Spleen (tissue), 11 donors: ENCODE results near the gene SGTA. TPM values are rescaled to one million over a fixed set of nuclear protein-coding genes. Genes with fewer than 3 reads are reported as not detected.

ENCODE experiments used
- DNase-seq: peaks from one replicate; pipeline ENCODE4 v3.0.0-alpha.2; 2020
- H3K27ac ChIP-seq, 8 donors: fragments of 200-600 bp; sonication (generic) in 7 of 8; 1 replicate in 4 of 8; 2 replicates in 4 of 8; pipeline versions ENCODE4 v1.5.0 to v1.8.0; 2016 to 2021; ENCODE audit warnings: inconsistent platforms in 4 of 8, mild to moderate bottlenecking in 4 of 8, moderate library complexity in 1 of 8
- H3K27me3 ChIP-seq, 7 donors: fragments of 200-600 bp; sonication (generic) in 6 of 7; replicated peaks in 1 of 7; 1 replicate in 4 of 7; 2 replicates in 3 of 7; pipeline versions ENCODE4 v1.5.0 to v1.8.0; 2016 to 2021; ENCODE audit warnings: inconsistent platforms in 3 of 7, mild to moderate bottlenecking in 1 of 7
- H3K36me3 ChIP-seq, 6 donors: fragments of 200-600 bp; sonication (generic) in 5 of 6; 1 replicate in 4 of 6; 2 replicates in 2 of 6; pipeline versions ENCODE4 v1.5.0 to v1.8.0; 2016 to 2021; ENCODE audit warnings: inconsistent platforms in 2 of 6
- H3K4me1 ChIP-seq, 6 donors: fragments of 200-600 bp; sonication (generic) in 5 of 6; 1 replicate in 3 of 6; 2 replicates in 3 of 6; pipeline versions ENCODE4 v1.5.0 to v1.8.0; 2016 to 2021; ENCODE audit warnings: inconsistent platforms in 3 of 6
- H3K4me3 ChIP-seq, 8 donors: fragments of 200-600 bp; sonication (generic) in 7 of 8; 1 replicate in 4 of 8; 2 replicates in 4 of 8; pipeline versions ENCODE4 v1.5.0 to v1.8.0; 2016 to 2021; ENCODE audit warnings: inconsistent platforms in 4 of 8, mild to moderate bottlenecking in 4 of 8, moderate library complexity in 2 of 8
- H3K9me3 ChIP-seq, 8 donors: fragments of 200-600 bp; sonication (generic) in 7 of 8; 1 replicate in 4 of 8; 2 replicates in 4 of 8; pipeline versions ENCODE4 v1.5.0 to v1.8.0; 2016 to 2021; ENCODE audit warnings: inconsistent platforms in 4 of 8
- POLR2A ChIP-seq, 3 donors: fragments of 450-650 bp; IDR thresholded peaks; one replicate each; pipeline ENCODE4 v1.5.1; 2017; ENCODE audit warnings: antibody characterized with exemption in 3 of 3, mild to moderate bottlenecking in 1 of 3
- POLR2AphosphoS5 ChIP-seq, 3 donors: sonication (generic); formaldehyde crosslinking; IDR thresholded peaks; one replicate each; pipeline ENCODE4 v1.5.1; 2017; ENCODE audit warnings: antibody characterized with exemption in 3 of 3
- WGBS, 5 donors: extraction: QIAGEN DNeasy Blood & Tissue Kit in 3 of 5; methylation state at CpG; one replicate each; pipeline versions ENCODE4 v1.1.5 to v1.1.7; 2013 to 2018; 5-methylcytosine and 5-hydroxymethylcytosine counted together
- intact Hi-C: fragments of 100-400 bp; cut with DNase I; formaldehyde crosslinking; loops from one replicate; pipeline ENCODE4 v1.15.0; 2023; ENCODE audit warnings: low total_unique reads
- polyA plus RNA-seq, 3 donors: library from polyadenylated mRNA; stranded (reverse); fragments of 200-250 nt; gene quantifications; one replicate each; pipeline ENCODE4 v1.2.1, GENCODE V29; 2013
- total RNA-seq, 7 donors: library from RNA; depleted of rRNA in 3 of 7; stranded (reverse); fragments of >200 nt in 3 of 7; fragmentation: NEBNext Ultra II Directional in 4 of 7; extraction: Animal tissue kit (Norgen Biotek cat#: 25700) in 4 of 7; gene quantifications; one replicate each; pipeline versions ENCODE4 v1.1.0 to v1.2.1, GENCODE V29; 2016 to 2021
- TF ChIP-seq, protein P1 (sequence below), 11 experiments: fragments of 200-600 bp in 7 of 11; fragments of 450-650 bp in 4 of 11; sonication (generic) in 4 of 11; IDR thresholded peaks in 8 of 11; conservative IDR thresholded peaks in 3 of 11; 1 replicate in 7 of 11; 2 replicates in 4 of 11; pipeline versions ENCODE4 v1.4.0 to v1.8.0; 2016 to 2021; ENCODE audit warnings: antibody characterized with exemption in 11 of 11, inconsistent platforms in 4 of 11, mild to moderate bottlenecking in 1 of 11
- donor health status: healthy with polysubstance abuse.
- donor health status: DM: no; HTN: no; CAD: no; lungs with moderate emphysema.
- donor health status: DM: no; HTN: no; CAD: no.
- donor health status: Bipolar disorder and iron deficiency.
- donor health status: healthy.
- donor health status: DM: no; HTN: no; CAD: no.
- donor health status: DM: yes; HTN: yes; CAD: no.

The SGTA gene
- total and polyA plus RNA-seq, 10 donors = 36.5 to 63.0 (median 45.2) TPM

- TF ChIP-seq, protein P1, sequence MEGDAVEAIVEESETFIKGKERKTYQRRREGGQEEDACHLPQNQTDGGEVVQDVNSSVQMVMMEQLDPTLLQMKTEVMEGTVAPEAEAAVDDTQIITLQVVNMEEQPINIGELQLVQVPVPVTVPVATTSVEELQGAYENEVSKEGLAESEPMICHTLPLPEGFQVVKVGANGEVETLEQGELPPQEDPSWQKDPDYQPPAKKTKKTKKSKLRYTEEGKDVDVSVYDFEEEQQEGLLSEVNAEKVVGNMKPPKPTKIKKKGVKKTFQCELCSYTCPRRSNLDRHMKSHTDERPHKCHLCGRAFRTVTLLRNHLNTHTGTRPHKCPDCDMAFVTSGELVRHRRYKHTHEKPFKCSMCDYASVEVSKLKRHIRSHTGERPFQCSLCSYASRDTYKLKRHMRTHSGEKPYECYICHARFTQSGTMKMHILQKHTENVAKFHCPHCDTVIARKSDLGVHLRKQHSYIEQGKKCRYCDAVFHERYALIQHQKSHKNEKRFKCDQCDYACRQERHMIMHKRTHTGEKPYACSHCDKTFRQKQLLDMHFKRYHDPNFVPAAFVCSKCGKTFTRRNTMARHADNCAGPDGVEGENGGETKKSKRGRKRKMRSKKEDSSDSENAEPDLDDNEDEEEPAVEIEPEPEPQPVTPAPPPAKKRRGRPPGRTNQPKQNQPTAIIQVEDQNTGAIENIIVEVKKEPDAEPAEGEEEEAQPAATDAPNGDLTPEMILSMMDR (IDR thresholded peaks at IDR 0.05 in 8 of 11, conservative IDR thresholded peaks at IDR 0.05 in 3 of 11) = peak; percentile 13 to 62 (median 44)
- TF ChIP-seq POLR2A (IDR thresholded peaks at IDR 0.05) (no peak), POLR2AphosphoS5 (IDR thresholded peaks at IDR 0.05) (peak; percentile 76 to 87 (median 81))
- peaks cover 0 to 8% (median 0%) of the 10 kb centered on the region in 8 donors for H3K9me3 ChIP-seq
- H3K36me3 ChIP-seq = peaks cover 0 to 28% (median 23%) of the 10 kb centered on the region in 6 donors
- H3K27ac ChIP-seq = peak within 1 kb of the TSS; percentile 63 to 89 (median 79)
- 1 to 2% (median 1%) methylated on average over 10 to 64 of the region's 64 CpGs for WGBS, 5 donors
- peaks cover 0 to 45% (median 30%) of the 10 kb centered on the region in 6 donors for H3K4me1 ChIP-seq
- peaks cover 0 to 13% (median 0%) of the 10 kb centered on the region in 7 donors for H3K27me3 ChIP-seq
- peak; percentile 97 for DNase-seq
- H3K4me3 ChIP-seq = peak within 1 kb of the TSS; percentile 82 to 100 (median 94)
- intact Hi-C loops = no loop called here
These were observed 43.3 kb downstream of the SGTA start, which contains the start of gene SLC39A3 for GRCh38 chr19:2739602-2740313. Gene SLC39A3, minus strand, starts transcription at chr19:2740017. Its CDS starts 2,760 bp downstream, at chr19:2737257.

GRCh38 chr19:2736550-2737190, 46.4 kb downstream of the SGTA start:
- peaks cover 0 to 9% (median 0%) of the 10 kb centered on the region in 7 donors for H3K27me3 ChIP-seq
- peak overlapping the region in 1 of 8 donors; percentile 3 for H3K4me3 ChIP-seq
- DNase-seq = no peak
- H3K9me3 ChIP-seq = peaks cover 0 to 8% (median 0%) of the 10 kb centered on the region in 8 donors
- intact Hi-C loops = no loop called here
- 81 to 97% (median 94%) methylated on average over 13 to 15 of the region's 15 CpGs for WGBS, 5 donors
- H3K27ac ChIP-seq = peak overlapping the region in 2 of 8 donors; percentile 11 to 37
- H3K4me1 ChIP-seq = peaks cover 0 to 53% (median 32%) of the 10 kb centered on the region in 6 donors
- peaks cover 0 to 59% (median 49%) of the 10 kb centered on the region in 6 donors for H3K36me3 ChIP-seq
- TF ChIP-seq POLR2AphosphoS5 (IDR thresholded peaks at IDR 0.05) (no peak), POLR2A (IDR thresholded peaks at IDR 0.05) (no peak)
- TF ChIP-seq, protein P1 (IDR thresholded peaks at IDR 0.05 in 8 of 11, conservative IDR thresholded peaks at IDR 0.05 in 3 of 11) = no peak

DNA sequence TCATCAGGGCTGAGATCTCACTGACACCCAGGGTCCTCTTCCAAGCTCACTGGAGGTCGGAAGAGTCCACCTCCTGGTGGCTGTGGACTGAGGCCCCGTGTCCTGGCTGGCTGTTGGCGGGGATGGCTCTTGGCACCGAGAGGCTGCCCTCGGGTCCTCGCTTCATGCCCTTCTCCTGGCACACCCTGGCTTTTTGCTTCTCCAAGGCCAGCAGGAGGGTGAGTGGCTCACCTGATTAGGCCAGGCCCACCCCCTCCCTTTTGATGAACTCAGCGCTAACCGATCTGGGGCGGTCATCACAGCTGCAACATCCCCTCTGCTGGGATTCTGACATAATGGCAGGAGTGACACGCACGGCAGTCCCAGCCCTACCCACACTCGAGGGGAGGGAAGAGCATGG, 47.7 kb downstream of the SGTA start:
- DNase-seq = no peak
- peaks cover 0 to 8% (median 0%) of the 10 kb centered on the region in 8 donors for H3K9me3 ChIP-seq
- no peak overlapping the region for H3K27ac ChIP-seq
- TF ChIP-seq, protein P1 (IDR thresholded peaks at IDR 0.05 in 8 of 11, conservative IDR thresholded peaks at IDR 0.05 in 3 of 11) = no peak
- TF ChIP-seq POLR2A (IDR thresholded peaks at IDR 0.05) = no peak
- no peak for TF ChIP-seq POLR2AphosphoS5 (IDR thresholded peaks at IDR 0.05)
- H3K4me1 ChIP-seq = peaks cover 0 to 52% (median 32%) of the 10 kb centered on the region in 6 donors
- no peak overlapping the region for H3K4me3 ChIP-seq
- H3K36me3 ChIP-seq = peaks cover 0 to 67% (median 51%) of the 10 kb centered on the region in 6 donors
- 87 to 95% (median 93%) methylated on average over 9 to 12 of the region's 12 CpGs for WGBS, 5 donors
- H3K27me3 ChIP-seq = no peaks in the 10 kb centered on the region
- intact Hi-C loops = no loop called here
